GM18867 (cell line): ENCODE measurements around the gene MED31.
"Not testable (repeated sequence)": the region's sequence is repeated elsewhere in the genome, so short reads cannot be mapped to it uniquely, and the experiment has no call there.

Source experiments
- ATAC-seq: cut with Tn5 transposase; IDR thresholded peaks from one replicate; pipeline ENCODE4 v1.9.1; 2021; ENCODE audit warnings: mild to moderate bottlenecking, moderate library complexity; ENCODE audit not compliant: unreplicated experiment

MED31 gene

DNA sequence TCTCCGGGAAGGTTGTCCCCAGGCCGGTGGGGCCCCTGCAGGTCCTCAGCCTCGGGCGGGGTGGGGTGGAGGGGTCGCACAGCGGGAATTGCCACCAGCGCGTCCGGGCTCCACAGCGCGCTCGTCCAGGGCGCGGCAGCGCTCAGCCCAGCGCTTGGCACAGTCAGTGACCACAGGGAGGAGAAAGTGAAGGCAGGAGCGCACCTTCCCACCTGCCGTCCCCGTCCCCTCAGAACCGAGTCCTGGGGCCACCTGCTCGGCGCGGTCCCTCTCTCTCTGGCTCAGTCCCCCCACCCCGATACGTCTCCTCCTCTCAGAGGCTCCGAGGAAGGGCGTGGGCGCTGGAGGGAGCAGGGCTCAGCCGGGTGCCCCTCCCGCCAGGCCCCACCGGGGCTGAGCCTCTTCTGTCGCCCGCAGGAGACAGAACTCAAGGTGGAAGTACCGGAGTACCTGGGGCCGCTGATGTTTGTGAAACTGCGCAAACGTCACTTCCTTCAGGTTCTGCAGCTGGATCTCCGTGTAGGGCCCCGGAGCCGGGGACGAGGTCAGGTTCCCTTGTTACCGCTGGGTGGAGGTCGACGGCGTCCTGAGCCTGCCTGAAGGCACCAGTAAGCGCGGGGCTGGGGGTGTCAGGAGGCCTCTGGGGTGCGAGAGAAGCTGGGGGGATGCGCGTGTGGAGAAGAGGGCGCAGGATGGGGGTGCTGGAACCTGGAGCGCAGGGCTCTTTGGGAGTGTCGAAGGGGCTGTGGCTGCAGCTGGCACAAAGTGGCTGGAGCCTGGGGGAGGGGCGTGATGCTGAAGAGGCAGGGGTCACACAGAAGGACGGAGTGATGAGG, 5.6 kb upstream of the MED31 start:
- ATAC-seq = peak; percentile 56

DNA sequence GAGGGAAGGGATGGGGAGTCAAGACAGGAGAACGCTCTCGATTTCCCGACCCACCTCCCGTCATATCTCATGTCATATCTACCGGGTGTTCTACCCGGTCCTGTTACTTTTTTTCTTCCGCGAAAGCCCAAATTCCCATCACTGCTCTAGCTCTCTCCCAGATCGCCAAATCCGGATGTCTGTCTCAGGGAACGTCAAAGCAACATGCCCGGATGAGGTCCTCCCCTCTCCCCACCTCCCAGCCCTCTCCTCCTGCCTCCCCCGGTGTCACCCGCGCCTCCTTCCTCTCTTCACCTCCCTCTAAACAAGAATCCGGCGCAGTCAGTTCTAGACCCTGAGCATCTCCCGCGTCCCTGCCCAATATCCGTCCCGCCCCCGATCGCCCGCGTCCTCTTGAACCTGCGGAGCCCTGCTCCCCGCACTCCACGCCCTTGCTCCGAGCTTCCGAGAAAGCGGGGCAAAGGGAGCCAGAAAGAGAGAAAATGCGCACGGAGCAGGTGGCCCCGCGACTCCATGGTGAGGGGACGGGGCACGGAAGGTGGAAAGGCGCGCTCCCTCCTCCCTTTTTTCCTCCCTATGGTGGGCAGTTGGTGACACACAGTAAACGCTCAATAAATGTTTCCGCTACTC, 4.4 kb upstream of the MED31 start:
- ATAC-seq = not testable (repeated sequence)

DNA sequence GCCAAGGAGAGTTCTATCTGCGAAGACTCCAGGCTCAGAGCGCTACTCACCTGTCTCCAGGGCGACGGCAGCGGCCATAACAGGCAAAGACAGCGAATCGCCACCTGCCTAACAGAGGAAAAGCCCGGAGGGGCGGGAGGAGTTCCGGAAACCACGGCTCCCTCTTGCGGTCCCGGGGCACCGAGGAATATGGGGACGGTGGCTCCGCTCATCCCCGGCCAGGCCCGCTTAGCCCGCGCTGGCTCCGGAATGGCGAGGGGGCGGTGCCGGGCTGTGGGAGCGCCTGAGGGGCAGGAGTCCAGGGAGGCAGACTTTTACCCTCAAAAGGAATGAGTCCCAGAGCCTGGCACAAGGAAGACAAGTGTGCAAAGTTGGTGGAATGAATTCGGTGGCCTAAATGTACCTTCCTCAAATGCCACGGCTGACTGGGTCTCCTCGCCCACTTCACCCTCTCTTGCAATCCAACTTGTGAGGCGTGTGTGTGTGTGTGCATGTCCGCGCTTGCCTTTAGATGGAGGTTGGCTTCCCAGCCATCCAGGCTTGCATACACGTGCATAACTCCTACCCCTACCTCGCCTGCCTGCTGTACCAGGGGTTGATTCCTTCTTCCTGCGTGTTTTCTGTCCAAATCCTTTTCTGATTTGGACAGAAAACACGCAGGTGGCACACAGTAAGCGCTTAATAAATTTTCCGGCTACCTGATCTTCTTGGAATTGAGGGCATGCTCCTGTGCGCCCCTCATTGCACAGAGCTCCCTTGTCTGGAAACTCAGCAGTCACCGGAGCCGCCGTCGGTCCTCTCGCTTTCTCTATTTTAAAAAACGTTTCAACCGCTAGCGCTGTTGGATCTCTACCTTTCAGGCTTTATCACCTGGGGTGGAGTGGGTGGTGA, 3.7 kb upstream of the MED31 start:
- no peak for ATAC-seq

DNA sequence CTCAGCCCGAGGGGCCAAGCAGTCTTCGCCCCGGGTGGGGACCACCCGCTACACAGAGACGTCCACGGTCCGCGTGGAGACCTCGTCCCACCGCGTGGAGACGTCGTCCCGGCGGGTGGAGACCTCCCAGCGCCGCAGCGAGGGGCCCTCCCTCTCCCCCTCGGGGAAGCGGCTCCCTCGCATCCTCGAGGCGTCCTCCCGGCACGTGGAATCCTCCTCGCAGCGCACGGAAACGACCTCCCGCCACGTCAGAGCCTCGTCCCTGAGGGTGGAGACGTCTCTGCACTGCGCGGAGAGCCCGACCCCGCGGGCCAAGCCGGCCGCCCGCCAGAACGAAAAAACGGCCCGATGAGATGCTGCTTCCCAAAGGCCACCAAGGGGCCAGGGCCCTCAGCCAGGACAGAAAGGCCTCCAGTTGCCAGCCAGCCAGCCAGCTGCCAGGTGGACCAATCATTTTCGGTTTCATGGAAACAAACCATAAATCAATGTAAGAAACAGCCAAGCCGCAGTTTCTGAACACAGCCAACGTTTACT, 581 bp upstream of the MED31 start:
- ATAC-seq = no peak

DNA sequence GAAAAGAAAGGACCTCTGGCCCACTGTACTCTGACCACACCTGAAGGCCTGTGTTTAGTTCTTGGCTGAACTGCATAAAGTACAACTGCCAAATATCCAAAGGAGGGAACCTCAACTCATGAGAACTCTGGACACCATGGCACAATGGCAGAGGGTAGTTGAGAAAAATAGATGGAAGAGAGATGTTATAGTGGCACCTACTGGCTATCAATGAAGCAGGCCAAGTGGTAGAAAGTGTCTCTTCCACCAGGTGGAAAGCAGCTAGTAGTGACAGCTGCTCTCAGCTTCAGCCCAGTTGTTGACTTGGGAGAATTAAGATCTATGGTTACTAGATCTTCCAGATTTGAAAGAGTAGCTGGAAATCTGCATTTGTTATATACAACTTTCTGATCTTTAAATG, 3.2 kb downstream of the MED31 start:
- no peak for ATAC-seq

DNA sequence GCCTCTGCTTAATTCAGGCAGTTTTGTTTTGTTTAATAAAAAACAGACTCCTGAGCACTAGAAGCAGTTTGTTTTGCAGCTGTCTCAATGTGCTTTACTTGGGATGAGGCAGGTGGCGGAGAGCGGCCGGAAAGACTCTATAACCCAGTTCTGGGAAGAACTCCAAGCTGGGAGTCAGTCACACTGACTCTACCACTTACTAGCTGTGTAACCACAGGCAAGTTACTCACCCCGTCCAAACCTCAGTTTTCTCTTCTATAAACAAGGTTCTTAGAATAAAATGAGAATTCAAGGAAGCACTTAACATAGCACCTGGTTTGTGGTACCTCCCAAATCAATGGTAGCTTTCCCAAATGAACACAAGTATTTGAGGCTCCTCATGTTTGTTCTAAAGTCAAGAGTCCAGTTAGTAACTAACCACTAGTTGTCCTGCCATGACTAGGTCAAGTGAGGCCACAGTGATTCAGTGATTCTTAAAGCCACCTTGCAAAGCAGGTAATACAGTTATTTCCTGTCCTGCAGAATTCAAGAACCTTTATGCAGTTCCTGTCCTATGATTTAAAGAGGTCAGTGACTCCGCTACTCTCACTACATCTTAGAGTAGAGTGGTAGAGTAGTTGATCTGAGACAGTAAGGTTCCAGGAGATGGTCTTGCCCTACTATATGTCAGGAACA, 7.8 kb downstream of the MED31 start:
- no peak for ATAC-seq

DNA sequence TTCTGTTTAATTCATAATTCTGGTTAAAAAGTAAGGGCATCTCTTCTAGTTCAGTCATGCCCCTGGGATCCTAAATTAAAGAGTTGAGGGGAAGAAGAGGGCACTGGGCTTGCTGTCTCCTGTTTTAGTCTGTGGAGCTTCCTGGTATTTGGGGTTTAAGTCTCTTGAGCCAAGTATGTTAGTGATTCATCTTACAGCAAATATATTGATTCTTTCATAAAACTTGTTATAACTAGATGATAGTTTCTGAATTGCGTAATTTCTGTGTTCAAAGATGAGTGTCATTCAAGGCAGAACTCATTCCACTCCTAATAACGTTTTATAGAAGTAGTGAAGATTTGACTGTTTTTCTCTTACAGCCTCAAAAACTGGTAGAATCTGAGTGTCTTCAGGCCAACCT, 8.8 kb downstream of the MED31 start:
- no peak for ATAC-seq

DNA sequence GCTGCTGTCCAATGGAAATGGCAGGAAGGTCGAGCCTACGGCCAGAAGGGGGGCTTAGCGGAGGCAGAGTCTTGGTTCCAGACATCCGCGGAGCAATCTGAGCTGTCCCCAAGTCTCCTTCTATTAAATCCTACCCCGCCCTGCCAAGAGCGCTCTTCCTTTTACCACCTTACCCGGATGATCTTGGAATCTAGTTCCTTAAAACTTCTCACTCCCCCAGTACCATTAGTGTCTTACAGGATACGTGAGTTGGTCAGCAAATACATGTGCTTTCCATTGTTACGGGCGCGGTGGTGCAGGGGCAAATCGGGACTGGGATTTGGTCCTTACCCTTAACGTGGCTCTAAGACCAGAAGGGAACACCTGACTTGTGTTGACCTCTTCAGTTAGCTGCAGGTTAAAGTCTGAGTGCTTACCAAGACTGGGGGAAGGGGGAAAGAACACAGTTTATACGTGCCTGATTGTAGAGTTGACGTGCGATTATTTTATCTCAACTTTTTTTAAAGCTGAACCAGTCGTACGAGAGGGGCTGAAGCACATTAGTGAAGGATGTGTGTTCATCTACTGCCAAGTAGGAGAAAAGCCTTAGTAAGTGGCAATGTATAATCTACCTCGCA, 10.1 kb downstream of the MED31 start:
- no peak for ATAC-seq

DNA sequence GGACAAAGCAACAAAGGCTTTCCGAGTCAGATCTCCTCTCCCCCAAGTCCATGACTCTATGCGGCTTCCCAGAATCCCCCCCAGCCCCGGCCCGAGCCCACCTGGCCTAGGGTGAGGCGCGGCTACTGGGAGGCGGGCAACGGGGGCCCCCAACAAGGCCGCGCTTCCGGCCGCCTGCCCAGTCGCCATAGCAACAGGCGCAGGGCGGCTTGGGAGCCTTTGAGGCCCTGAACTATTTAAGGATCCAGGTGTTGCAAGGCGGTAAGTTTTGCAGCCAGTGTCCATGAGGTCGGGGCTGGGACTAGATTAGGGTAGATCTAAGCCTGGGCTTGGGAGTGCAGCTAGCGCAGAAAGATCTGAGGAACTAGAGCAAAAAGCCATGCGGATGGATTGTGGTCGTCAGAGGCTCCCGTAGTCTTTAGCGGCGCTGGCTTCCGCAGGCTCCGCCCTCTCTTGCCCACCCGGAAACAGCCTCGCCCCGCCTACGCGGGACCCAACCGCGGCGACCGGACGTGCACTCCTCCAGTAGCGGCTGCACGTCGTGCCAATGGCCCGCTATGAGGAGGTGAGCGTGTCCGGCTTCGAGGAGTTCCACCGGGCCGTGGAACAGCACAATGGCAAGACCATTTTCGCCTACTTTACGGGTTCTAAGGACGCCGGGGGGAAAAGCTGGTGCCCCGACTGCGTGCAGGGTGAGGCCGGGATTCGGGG, 10.7 kb downstream of the MED31 start, which contains the start of the genes KIAA0753 and TXNDC17:
Gene KIAA0753, minus strand, starts transcription at position 176 of the 711 bp plus-strand sequence. CDS start 5,608 bp downstream, outside the sequence.
Gene TXNDC17, plus strand, starts transcription at position 525 of the 711 bp plus-strand sequence. Its CDS starts 23 bp downstream, at position 548.
- peak; percentile 90 for ATAC-seq

DNA sequence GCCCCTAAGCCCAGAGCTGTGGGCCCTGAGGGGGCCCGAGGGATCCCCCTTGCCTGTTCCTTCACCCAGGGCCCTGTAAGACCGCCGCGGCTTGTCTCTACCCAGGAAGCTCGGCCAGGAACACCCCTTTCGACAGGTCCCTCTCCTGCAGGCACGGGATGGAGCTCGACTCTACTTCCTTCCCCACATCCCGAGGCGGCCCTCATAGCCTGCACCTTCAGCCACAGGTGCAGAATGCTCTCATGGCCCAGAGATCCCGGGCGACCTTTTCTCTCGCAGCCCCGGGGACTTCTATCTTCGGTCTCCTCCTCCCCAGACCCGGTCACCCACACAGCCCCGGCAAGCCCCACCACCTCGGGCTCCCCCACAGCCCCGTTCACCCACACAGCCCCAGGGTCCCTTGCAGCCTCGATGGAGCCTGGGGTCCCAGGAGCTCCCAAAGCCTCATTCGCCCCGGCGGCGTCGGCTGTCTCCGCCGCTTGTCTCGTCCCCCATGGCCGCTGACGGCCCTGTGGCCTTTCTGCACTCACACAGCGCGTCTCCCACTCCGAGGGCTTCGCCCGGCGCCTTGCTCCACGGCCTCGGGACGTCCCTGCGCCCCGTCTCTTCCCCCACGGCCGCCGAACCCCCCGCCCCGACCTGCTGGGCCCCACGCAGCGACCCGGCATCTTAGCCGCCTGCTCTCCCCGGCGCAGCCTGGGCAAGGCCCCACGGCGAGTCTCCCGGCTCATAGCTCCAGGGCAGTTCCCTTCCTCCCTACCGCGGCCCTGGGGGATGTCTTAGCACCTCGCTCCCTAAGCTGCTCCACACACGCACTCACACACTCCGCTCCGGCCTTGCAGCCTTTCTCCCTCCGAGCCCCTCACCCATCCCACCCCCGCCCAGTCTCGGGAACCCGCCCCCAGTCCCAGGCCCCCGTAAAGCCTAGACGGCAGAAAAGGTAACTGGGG, 11.5 kb downstream of the MED31 start:
- no peak for ATAC-seq

DNA sequence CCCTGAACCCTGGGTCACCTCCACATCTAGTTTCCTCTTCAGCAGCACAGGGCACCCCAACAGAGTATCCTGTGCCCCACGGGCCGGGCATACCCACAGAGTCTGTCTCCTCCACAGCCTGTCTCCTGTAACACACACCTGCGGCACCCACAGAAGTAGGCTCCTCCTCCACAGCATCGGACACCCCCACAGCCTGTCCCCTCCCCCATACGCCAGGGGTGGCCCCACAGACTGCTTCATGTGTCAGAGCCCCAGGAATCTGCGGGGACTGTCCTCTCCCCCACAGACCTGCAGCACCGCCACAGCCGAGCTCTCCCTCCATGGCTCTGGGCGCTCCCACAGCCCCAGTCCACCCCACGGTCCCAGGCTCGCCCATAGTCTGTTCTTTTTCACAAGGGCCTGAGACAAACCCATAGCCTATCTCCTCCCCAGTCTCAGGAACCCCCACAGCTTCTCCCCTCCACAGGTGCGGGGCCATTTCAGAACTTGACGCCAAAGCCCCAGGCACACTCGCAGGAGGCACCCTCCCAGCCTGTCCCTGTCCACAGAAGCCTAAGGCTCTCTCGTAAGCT, 12.3 kb downstream of the MED31 start:
- ATAC-seq = no peak

DNA sequence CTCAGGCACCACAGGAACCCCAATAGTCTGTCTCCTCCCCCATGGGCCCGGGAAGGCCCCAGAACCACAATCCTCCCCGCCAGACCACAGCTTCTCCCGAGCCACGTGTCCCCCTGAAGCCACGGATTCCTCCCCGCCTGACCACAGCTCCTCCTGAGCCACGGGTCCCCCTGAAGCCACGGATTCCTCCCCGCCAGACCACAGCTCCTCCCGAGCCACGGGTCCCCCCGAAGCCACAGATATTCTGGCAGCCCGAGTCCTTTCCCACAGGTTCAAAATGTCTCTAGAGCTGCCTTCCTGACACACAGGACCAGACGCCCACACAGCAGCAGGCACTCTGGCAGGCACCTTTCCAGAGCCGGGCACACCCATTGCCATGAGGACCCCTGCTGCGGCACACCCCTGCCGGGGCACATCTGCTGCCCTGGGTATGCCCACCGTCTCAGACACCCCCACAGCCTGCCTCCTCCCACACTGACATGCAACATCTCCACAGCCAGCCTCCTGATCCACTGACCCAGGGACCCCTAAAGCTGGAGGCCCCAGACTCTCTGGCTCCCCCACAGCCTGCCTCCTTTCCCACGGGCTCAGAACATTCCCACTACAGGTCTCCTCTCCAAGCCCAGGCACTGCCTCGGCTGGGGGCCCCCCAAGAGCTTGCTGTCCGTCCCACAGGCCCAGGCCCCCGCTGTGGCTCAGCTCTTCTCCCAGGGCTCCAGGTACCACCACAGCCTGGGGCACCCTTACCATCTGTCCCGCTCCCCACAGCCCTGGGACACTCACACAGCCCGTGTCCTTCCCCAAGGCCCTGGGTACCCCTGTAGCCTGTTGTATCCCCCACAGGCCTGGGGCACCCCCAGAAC, 13.1 kb downstream of the MED31 start:
- no peak for ATAC-seq

DNA sequence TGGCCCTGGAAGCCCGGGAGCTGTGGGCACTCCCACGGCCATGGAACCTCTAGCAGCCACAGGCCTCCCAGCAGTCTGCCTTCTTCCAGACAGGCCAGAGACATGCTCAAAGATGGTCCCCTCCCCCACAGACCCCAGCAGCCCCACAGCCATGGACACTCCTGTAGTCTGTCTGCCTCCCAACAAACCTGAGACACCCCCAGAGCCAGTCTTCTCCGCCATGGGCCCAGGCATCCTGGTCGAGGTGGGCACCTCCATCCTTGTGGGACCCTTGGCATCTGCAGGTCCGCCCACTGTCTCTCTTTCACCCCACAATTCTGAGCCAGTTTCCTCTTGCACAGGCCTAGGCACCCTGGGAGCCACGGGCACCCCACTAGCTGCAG, 14.0 kb downstream of the MED31 start:
- no peak for ATAC-seq

DNA sequence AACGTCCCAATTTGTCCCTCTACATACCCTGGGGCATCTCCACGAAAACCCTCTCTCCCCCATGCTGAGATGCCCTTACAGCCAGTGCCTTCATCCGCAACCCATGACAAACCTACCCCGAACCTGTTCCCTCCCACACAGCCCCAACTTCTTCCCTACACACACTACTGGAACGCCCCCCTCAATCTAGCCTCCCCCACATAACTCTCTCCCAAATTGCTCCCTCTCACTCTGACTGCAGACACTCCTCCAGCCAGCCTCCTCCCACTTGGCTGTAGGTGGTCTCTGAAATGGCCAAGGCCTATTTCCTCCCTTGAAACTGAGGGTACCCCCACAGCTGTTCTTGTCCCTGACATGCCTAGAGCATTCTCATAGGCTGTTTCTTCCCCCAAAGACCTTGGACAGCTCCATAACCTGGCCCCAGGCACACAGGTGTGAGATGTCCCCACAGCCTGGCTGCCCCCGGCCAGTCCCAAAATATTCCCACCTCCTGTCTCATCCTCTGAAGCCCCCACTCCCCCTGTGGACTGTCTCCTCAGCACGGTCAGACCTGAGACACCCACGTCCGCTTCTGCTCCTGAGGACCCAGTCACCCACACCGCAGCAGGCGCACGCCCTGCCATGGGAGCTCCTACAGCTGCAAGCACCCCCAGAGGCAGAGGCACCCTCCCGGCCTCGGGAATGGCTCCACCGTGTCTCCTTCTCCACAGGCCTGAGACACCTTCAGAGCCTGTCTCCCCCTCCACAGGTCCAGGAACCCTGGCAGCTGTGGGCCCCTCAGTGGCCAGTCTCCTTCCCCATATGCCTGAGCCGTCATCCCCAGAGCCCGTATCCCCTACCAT, 14.6 kb downstream of the MED31 start:
- no peak for ATAC-seq

DNA sequence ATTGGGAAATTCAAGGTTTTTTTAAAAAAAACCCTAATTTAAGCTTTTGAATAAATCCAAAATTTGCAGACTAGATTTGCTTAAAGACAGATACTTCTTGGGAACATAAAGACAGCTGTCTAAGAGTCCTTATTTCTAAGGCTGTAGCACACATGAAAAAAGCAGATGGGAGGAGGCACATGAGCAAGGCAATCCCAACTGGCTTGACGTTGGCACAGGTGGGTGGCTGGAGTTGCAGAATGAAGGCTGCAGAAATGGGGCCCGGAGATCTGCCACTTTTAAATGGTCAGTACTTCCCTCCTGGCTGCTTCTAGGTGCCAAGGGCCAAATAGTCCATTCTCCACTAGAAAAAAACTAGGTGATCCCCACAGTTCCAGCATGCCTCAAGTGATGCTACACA, 15.3 kb downstream of the MED31 start:
- ATAC-seq = no peak

DNA sequence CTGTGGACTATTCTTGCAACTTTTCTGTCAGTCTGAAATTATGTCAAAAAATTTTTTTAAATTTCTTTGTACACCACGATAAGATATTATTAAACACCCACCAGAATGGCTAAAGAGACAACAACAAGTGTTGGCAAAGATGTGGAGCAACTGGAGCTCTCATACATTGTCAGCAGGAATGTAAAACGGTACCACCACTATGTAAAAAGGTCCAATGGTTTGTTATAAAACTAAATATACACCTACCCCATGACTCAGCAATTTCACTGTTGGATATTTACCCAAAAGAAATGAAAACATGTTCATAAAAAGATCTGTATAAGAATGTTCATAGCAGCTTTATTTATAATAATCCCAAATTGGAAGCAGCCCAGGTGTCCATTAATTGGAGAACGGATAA, 18.1 kb downstream of the MED31 start:
- ATAC-seq = no peak
